Nephron progenitor cell (in vitro differentiated cells): ENCODE results near the gene CAMK1D.

Source experiments
- DNase-seq: peaks from one replicate; pipeline ENCODE4 v3.0.0; 2021
- H3K27ac Mint-ChIP-seq: 2 replicates; pipeline ENCODE4 v1.8.0; 2021; ENCODE audit warnings: mild to moderate bottlenecking, moderate library complexity, mixed read lengths
- H3K27me3 Mint-ChIP-seq: 2 replicates; pipeline ENCODE4 v1.8.0; 2021; ENCODE audit warnings: mild to moderate bottlenecking, low read depth, mixed read lengths; ENCODE audit not compliant: poor library complexity
- H3K36me3 Mint-ChIP-seq: 2 replicates; pipeline ENCODE4 v1.8.0; 2021; ENCODE audit warnings: low read depth, mixed read lengths
- H3K4me1 Mint-ChIP-seq: 2 replicates; pipeline ENCODE4 v1.8.0; 2021; ENCODE audit warnings: mixed read lengths
- H3K4me3 Mint-ChIP-seq: 2 replicates; pipeline ENCODE4 v1.8.0; 2021; ENCODE audit warnings: mild to moderate bottlenecking, moderate library complexity, mixed read lengths
- H3K9me3 Mint-ChIP-seq: 2 replicates; pipeline ENCODE4 v1.8.0; 2021; ENCODE audit warnings: mild to moderate bottlenecking, moderate library complexity, mixed read lengths
- TF ChIP-seq, protein P1 (sequence below): fragments of 200-600 bp; sonication (generic); IDR thresholded peaks from 2 replicates; pipeline ENCODE4 v1.5.0; 2021; ENCODE audit warnings: antibody characterized with exemption

The CAMK1D gene

DNA sequence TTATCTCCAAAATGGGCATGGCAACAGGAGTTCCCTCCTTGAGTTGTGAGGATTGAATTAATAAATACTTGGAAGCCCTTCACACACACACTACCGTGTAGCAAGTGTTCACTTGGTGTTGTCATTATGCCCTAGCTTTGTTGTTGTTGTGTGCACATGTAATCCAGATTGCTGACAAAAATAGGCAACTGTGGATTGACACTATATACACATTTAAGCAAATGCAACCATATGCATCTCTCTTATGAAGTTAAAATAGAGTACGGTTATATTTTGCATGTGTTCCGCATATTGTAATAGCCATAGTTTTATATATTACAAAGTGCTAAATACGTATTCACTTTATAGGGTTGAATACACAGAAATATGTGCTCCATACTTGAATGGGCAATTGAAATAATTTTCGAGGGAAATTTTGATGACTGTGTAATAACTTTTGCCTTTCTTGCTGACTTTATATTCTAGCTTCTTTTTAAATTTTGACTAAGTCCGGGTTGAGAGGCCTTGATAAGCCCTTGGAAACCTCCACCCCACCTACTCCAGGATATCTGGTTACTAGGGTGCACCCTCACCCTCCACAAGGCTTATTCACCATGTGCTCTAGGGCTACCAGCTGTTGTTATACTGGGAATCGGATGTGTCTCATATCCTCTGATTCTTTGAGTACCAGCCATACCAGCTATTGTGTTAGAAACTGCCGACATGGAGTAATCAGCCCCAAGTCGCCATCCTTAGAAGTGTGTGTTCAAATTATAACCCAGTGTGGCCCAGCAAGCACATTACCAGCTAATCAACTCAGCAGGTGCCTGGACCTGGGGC is 265.0 kb downstream of the CAMK1D start:
- TF ChIP-seq, protein P1, sequence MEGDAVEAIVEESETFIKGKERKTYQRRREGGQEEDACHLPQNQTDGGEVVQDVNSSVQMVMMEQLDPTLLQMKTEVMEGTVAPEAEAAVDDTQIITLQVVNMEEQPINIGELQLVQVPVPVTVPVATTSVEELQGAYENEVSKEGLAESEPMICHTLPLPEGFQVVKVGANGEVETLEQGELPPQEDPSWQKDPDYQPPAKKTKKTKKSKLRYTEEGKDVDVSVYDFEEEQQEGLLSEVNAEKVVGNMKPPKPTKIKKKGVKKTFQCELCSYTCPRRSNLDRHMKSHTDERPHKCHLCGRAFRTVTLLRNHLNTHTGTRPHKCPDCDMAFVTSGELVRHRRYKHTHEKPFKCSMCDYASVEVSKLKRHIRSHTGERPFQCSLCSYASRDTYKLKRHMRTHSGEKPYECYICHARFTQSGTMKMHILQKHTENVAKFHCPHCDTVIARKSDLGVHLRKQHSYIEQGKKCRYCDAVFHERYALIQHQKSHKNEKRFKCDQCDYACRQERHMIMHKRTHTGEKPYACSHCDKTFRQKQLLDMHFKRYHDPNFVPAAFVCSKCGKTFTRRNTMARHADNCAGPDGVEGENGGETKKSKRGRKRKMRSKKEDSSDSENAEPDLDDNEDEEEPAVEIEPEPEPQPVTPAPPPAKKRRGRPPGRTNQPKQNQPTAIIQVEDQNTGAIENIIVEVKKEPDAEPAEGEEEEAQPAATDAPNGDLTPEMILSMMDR = no peak
- H3K9me3 Mint-ChIP-seq = no peaks in the 10 kb centered on the region
- no peaks in the 10 kb centered on the region for H3K36me3 Mint-ChIP-seq
- no peak overlapping the region for H3K4me3 Mint-ChIP-seq
- no peak overlapping the region for H3K27ac Mint-ChIP-seq
- no peak for DNase-seq
- no peaks in the 10 kb centered on the region for H3K4me1 Mint-ChIP-seq
- peaks cover 2% of the 10 kb centered on the region for H3K27me3 Mint-ChIP-seq

DNA sequence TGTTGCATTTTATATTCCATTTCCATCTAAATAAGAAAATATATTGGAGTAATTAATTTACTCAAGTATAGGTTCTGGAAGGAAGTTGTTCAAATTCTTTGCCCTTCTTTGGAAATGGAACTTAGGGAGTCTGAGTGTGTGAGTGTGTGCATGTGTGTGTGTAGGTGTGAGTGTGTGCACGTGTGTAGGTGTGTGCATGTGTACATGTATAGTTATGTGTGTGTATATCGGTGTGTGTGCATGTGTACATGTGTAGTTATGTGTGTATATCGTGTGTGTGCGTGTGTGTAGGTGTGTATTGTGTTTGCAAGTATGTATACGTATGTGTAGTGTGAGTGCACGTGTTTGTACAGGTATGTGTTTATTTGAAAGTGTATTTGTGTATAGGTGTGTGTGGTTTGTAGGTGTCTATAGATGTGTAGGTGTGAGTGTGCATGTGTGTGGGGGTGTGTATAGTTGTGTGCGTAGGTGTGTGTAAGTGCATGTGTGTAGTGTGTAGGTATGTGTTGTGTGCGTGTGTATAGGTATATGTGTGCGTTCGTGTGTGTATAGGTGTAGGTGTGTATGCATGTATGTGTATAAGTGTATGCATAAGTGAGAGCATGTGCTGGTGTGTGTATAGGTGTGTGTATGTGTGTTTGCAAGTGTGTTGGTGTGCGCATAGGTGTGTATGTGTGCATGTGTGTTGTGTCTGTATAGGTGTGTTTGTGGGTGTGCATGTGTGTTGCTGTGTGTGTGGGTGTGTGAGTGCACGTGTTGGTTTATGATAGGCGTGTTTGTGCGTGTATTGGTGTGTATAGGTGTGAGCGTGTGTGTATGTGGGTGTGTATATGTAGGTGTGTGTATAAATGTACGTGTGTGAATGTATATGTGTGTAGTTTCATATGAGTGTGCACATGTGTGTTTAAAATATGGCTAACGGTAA is 266.2 kb downstream of the CAMK1D start:
- DNase-seq = no peak
- H3K4me3 Mint-ChIP-seq = no peak overlapping the region
- H3K27ac Mint-ChIP-seq = no peak overlapping the region
- TF ChIP-seq, protein P1 = no peak
- H3K9me3 Mint-ChIP-seq = no peaks in the 10 kb centered on the region
- H3K36me3 Mint-ChIP-seq = no peaks in the 10 kb centered on the region
- H3K4me1 Mint-ChIP-seq = no peaks in the 10 kb centered on the region
- H3K27me3 Mint-ChIP-seq = peaks cover 3% of the 10 kb centered on the region

DNA sequence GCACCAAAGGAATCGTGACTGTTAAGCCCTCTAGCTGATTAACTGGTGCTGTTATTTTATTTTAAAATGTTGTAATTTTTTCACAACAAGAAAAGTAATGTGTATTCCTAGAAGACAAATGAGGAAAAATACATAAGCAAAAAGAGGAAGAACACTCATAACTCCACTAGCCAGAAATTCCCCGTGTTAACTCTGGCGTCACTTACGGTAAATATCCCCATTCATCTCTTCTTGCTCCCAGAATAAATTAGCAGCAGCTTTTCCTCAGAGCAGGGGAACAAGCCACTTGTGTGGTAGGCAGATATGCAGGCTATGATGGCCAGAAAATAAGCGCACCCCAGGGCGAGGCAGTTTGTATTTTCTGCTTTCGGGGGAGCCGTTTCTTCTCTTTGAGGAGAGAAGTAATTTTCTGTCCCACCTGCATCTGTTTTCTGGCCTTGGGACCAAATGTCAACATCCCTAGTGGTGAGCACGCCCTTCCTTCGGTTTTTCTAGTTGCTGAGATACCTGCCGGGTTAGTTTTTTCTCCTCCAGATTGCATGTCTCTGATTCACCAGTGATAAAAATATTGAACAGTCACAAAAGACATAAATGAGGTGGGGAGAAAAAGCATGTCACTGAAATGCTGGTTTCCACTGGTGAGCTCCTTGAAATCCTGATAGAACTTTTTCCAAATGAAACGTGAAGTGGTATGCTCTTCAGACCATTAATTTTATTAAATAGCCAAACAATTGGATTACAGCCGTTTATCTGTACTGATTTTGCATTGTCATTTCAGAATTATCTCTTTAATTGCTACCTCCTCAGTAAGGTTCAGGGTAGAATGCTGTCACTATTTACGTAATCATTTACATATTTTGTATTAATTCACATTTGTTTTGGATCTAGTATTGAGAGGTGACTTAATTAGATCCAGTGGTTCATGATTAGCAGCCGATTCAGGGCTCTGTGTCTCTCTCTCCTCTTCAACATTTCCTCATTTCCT is 268.1 kb downstream of the CAMK1D start:
- H3K4me1 Mint-ChIP-seq = no peaks in the 10 kb centered on the region
- peaks cover 6% of the 10 kb centered on the region for H3K27me3 Mint-ChIP-seq
- TF ChIP-seq, protein P1 = no peak
- H3K4me3 Mint-ChIP-seq = no peak overlapping the region
- no peaks in the 10 kb centered on the region for H3K9me3 Mint-ChIP-seq
- no peak for DNase-seq
- H3K36me3 Mint-ChIP-seq = no peaks in the 10 kb centered on the region
- H3K27ac Mint-ChIP-seq = no peak overlapping the region

DNA sequence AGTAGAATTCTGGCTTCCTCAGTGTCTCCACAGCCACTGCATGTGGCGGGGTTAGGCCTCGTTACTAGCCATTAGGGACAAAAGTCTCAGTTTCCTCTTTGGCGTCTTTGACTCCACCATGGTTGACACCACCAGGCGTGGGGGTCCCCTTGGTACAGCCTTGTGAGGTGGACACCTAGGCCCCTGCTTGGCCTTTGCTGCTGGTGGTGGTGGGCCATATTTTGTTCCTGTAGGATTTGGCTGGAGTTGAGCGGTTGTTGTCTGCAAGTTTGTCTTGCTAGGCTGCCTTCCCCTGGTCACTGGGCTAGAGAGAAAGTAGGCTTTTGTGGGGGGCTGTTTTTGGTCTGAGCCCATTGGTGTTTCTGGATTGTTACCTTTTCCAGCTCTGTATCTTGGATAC is 272.7 kb downstream of the CAMK1D start:
- peaks cover 17% of the 10 kb centered on the region for H3K9me3 Mint-ChIP-seq
- TF ChIP-seq, protein P1 = no peak
- no peak for DNase-seq
- H3K27me3 Mint-ChIP-seq = peaks cover 18% of the 10 kb centered on the region
- H3K36me3 Mint-ChIP-seq = peaks cover 5% of the 10 kb centered on the region
- H3K27ac Mint-ChIP-seq = no peak overlapping the region
- no peaks in the 10 kb centered on the region for H3K4me1 Mint-ChIP-seq
- H3K4me3 Mint-ChIP-seq = no peak overlapping the region

GRCh38 chr10:12622691-12623090 is 273.3 kb downstream of the CAMK1D start:
- peaks cover 5% of the 10 kb centered on the region for H3K36me3 Mint-ChIP-seq
- no peak overlapping the region for H3K4me3 Mint-ChIP-seq
- H3K27me3 Mint-ChIP-seq = peaks cover 18% of the 10 kb centered on the region
- TF ChIP-seq, protein P1 = no peak
- no peak overlapping the region for H3K27ac Mint-ChIP-seq
- H3K4me1 Mint-ChIP-seq = no peaks in the 10 kb centered on the region
- no peak for DNase-seq
- peaks cover 17% of the 10 kb centered on the region for H3K9me3 Mint-ChIP-seq
